ENCODE results near the gene MXRA7.

The MXRA7 gene

GRCh38 chr17:76674600-76674999 is 36.2 kb downstream of the MXRA7 start:
- DNase-seq: no peak

GRCh38 chr17:76673729-76674128 is 37.0 kb downstream of the MXRA7 start:
- no peak for DNase-seq

- DNase-seq: no peak
Observed at GRCh38 chr17:76672892-76673291, 37.9 kb downstream of the MXRA7 start.

- DNase-seq: no peak
Observed at GRCh38 chr17:76672270-76672851, 38.4 kb downstream of the MXRA7 start.

GRCh38 chr17:76671912-76672262 is 38.9 kb downstream of the MXRA7 start:
- DNase-seq: no peak

- peak; percentile 97 to 99 for DNase-seq
Observed at GRCh38 chr17:76671123-76671911, 39.4 kb downstream of the MXRA7 start.

GRCh38 chr17:76670718-76671122 is 40.0 kb downstream of the MXRA7 start:
- DNase-seq: no peak

GRCh38 chr17:76670020-76670717 is 40.6 kb downstream of the MXRA7 start:
- DNase-seq: no peak

- DNase-seq: no peak
Observed at GRCh38 chr17:76667786-76668453, 42.8 kb downstream of the MXRA7 start.

GRCh38 chr17:76667491-76667755 is 43.3 kb downstream of the MXRA7 start:
- no peak for DNase-seq

- no peak for DNase-seq
Observed at GRCh38 chr17:76660656-76661042, 50.1 kb downstream of the MXRA7 start.

- no peak for DNase-seq
Observed at GRCh38 chr17:76659928-76660655, 50.7 kb downstream of the MXRA7 start.

GRCh38 chr17:76658242-76658662 is 52.5 kb downstream of the MXRA7 start:
- DNase-seq: no peak

GRCh38 chr17:76657505-76658241 is 53.1 kb downstream of the MXRA7 start:
- DNase-seq: no peak

- DNase-seq: no peak
Observed at GRCh38 chr17:76654408-76654807, 56.4 kb downstream of the MXRA7 start.

- DNase-seq: no peak
Observed at GRCh38 chr17:76650504-76650903, 60.3 kb downstream of the MXRA7 start.

GRCh38 chr17:76646712-76647111 is 64.1 kb downstream of the MXRA7 start:
- DNase-seq: no peak

- no peak for DNase-seq
Observed at GRCh38 chr17:76645481-76645880, 65.3 kb downstream of the MXRA7 start.

- DNase-seq: no peak
Observed at GRCh38 chr17:76644995-76645394, 65.8 kb downstream of the MXRA7 start.

- no peak for DNase-seq
Observed at GRCh38 chr17:76643553-76644148, 67.1 kb downstream of the MXRA7 start, which contains the start of gene ST6GALNAC1. Gene ST6GALNAC1 (minus strand): TSS chr17:76643757. CDS start chr17:76643638, 119 bp downstream.

- no peak for DNase-seq
Observed at GRCh38 chr17:76642994-76643393, 67.8 kb downstream of the MXRA7 start.

- no peak for DNase-seq
Observed at GRCh38 chr17:76642032-76642561, 68.7 kb downstream of the MXRA7 start.
